ENCODE measurements around the gene MAP3K3. TPM values are rescaled to one million over a fixed set of nuclear protein-coding genes. Genes with fewer than 3 reads are reported as not detected.
A peak's percentile ranks its signal among the peaks of the same experiment; 100 is the strongest.

MAP3K3 gene
- total and polyA plus RNA-seq, 10 of the 15 experiments (the other 5 are each of a cell fraction or from before 2014, with no cell fraction given): 1.6 to 24.1 (median 15.0) TPM

- TF ChIP-seq, protein P1, sequence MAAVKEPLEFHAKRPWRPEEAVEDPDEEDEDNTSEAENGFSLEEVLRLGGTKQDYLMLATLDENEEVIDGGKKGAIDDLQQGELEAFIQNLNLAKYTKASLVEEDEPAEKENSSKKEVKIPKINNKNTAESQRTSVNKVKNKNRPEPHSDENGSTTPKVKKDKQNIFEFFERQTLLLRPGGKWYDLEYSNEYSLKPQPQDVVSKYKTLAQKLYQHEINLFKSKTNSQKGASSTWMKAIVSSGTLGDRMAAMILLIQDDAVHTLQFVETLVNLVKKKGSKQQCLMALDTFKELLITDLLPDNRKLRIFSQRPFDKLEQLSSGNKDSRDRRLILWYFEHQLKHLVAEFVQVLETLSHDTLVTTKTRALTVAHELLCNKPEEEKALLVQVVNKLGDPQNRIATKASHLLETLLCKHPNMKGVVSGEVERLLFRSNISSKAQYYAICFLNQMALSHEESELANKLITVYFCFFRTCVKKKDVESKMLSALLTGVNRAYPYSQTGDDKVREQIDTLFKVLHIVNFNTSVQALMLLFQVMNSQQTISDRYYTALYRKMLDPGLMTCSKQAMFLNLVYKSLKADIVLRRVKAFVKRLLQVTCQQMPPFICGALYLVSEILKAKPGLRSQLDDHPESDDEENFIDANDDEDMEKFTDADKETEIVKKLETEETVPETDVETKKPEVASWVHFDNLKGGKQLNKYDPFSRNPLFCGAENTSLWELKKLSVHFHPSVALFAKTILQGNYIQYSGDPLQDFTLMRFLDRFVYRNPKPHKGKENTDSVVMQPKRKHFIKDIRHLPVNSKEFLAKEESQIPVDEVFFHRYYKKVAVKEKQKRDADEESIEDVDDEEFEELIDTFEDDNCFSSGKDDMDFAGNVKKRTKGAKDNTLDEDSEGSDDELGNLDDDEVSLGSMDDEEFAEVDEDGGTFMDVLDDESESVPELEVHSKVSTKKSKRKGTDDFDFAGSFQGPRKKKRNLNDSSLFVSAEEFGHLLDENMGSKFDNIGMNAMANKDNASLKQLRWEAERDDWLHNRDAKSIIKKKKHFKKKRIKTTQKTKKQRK (IDR thresholded peaks at IDR 0.05; ENCODE audit: low read depth, low read length): no peak
- no peak for TF ChIP-seq HDAC2 (IDR thresholded peaks at IDR 0.05)
- TF ChIP-seq, protein P2, sequence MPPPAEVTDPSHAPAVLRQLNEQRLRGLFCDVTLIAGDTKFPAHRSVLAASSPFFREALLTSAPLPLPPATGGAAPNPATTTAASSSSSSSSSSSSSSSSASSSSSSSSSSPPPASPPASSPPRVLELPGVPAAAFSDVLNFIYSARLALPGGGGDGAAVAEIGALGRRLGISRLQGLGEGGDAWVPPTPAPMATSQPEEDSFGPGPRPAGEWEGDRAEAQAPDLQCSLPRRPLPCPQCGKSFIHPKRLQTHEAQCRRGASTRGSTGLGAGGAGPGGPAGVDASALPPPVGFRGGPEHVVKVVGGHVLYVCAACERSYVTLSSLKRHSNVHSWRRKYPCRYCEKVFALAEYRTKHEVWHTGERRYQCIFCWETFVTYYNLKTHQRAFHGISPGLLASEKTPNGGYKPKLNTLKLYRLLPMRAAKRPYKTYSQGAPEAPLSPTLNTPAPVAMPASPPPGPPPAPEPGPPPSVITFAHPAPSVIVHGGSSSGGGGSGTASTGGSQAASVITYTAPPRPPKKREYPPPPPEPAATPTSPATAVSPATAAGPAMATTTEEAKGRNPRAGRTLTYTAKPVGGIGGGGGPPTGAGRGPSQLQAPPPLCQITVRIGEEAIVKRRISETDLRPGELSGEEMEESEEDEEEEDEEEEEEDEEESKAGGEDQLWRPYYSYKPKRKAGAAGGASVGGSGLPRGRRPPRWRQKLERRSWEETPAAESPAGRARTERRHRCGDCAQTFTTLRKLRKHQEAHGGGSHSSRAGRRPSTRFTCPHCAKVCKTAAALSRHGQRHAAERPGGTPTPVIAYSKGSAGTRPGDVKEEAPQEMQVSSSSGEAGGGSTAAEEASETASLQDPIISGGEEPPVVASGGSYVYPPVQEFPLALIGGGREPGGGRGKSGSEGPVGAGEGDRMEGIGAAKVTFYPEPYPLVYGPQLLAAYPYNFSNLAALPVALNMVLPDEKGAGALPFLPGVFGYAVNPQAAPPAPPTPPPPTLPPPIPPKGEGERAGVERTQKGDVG (CRISPR knock-in tag; IDR thresholded peaks at IDR 0.05): no peak
- TF ChIP-seq MYC (IDR thresholded peaks at IDR 0.05; ENCODE audit: insufficient read depth, insufficient read length, insufficient replicate concordance, low read length, severe bottlenecking): no peak
- no peak for TF ChIP-seq REST (IDR thresholded peaks at IDR 0.05; ENCODE audit: low read depth, low read length)
- TF ChIP-seq ZZZ3 (IDR thresholded peaks at IDR 0.05; ENCODE audit: control insufficient read depth, insufficient read length, low read depth): no peak
- no peak for TF ChIP-seq TARDBP (IDR thresholded peaks at IDR 0.05; ENCODE audit: borderline replicate concordance)
- TF ChIP-seq POU2F2 (IDR thresholded peaks at IDR 0.05; ENCODE audit: borderline replicate concordance, low read depth, low read length): no peak; the same call in 2 of the 3 replicates
- TF ChIP-seq POLR2A (IDR thresholded peaks at IDR 0.05; ENCODE audit: low read depth, low read length): peak; percentile 88
- no peak for TF ChIP-seq MEF2B (IDR thresholded peaks at IDR 0.05; ENCODE audit: partially characterized antibody, poor library complexity, severe bottlenecking)
- TF ChIP-seq HDAC6 (IDR thresholded peaks at IDR 0.05; ENCODE audit: unreplicated experiment): no peak
- TF ChIP-seq SIX5 (IDR thresholded peaks at IDR 0.05; ENCODE audit: low read depth, low read length, severe bottlenecking): no peak
- 0 out of 2 replicates have a peak, but pooled peaks have one; percentile 33 for TF ChIP-seq POLR2AphosphoS2 (IDR thresholded peaks at IDR 0.05; ENCODE audit: low read depth, low read length)
- no peak for TF ChIP-seq IRF4 (IDR thresholded peaks at IDR 0.05; ENCODE audit: low read depth, low read length)
- TF ChIP-seq TAF1 (IDR thresholded peaks at IDR 0.05; ENCODE audit: borderline replicate concordance, low read depth, low read length): peak; percentile 63; the same call in 1 of the 2 replicates
- no peak for TF ChIP-seq SP1 (IDR thresholded peaks at IDR 0.05; ENCODE audit: low read depth, low read length)
- no peak for TF ChIP-seq MLLT1 (IDR thresholded peaks at IDR 0.05)
- TF ChIP-seq ZBED1 (IDR thresholded peaks at IDR 0.05; ENCODE audit: borderline replicate concordance): no peak
Measured at GRCh38 chr17:63699638-63700527, 77.7 kb downstream of the MAP3K3 start, which contains the start of gene LIMD2 (continued).

All from GM12878 (cell line).